ENCODE measurements around the gene TNIK.

The TNIK gene

DNA sequence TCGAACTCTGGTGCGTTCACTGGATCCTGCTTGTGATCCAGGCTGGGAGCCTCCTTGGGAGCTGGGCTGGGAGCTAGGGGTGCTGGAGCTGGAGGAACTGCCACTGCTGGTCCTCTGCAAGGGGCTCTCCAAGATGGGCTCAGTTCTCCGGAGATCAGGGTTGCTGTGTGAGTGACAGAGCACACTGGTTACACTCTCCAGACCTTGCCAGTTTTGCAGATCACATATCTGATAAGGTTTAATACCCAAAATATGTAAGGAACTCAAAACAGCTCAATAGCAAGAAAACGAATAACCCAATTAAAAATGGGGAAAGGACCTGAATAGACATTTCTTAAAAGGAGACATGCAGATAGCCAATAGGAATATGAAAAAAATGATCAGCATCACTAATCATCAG lies 349.5 kb downstream of the TNIK start:
- in situ Hi-C loops (cut with MboI; ENCODE audit: low sequenced_read_pairs, unreplicated experiment): no loop called here
- DNase-seq (ENCODE audit: low spot score): no peak
- TF ChIP-seq, protein P1, sequence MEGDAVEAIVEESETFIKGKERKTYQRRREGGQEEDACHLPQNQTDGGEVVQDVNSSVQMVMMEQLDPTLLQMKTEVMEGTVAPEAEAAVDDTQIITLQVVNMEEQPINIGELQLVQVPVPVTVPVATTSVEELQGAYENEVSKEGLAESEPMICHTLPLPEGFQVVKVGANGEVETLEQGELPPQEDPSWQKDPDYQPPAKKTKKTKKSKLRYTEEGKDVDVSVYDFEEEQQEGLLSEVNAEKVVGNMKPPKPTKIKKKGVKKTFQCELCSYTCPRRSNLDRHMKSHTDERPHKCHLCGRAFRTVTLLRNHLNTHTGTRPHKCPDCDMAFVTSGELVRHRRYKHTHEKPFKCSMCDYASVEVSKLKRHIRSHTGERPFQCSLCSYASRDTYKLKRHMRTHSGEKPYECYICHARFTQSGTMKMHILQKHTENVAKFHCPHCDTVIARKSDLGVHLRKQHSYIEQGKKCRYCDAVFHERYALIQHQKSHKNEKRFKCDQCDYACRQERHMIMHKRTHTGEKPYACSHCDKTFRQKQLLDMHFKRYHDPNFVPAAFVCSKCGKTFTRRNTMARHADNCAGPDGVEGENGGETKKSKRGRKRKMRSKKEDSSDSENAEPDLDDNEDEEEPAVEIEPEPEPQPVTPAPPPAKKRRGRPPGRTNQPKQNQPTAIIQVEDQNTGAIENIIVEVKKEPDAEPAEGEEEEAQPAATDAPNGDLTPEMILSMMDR (IDR thresholded peaks at IDR 0.05; ENCODE audit: borderline replicate concordance, control extremely low read depth, extremely low read depth, insufficient read depth, missing control alignments): no peak

DNA sequence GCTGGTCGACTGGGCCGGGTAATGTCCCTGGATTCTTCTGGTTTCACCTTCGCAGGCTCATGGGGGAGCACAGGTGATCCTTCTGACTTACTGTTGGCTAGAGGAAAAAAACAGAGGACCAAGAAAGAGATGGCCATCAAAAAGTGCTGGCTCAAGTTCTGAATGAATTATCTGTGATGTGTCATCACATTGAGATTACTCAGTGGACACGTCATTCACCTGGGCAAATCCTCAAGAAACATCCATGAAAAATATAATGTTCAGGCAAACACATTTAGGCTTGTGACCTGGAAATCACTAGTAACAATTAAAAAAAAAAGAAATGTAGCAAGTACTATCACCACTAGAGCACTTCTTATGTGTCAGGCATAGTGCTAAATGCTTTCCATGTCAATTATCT lies 352.1 kb downstream of the TNIK start:
- TF ChIP-seq, protein P1 (IDR thresholded peaks at IDR 0.05; ENCODE audit: borderline replicate concordance, control extremely low read depth, extremely low read depth, insufficient read depth, missing control alignments): no peak
- in situ Hi-C loops (cut with MboI; ENCODE audit: low sequenced_read_pairs, unreplicated experiment): no loop called here
- no peak for DNase-seq (ENCODE audit: low spot score)

DNA sequence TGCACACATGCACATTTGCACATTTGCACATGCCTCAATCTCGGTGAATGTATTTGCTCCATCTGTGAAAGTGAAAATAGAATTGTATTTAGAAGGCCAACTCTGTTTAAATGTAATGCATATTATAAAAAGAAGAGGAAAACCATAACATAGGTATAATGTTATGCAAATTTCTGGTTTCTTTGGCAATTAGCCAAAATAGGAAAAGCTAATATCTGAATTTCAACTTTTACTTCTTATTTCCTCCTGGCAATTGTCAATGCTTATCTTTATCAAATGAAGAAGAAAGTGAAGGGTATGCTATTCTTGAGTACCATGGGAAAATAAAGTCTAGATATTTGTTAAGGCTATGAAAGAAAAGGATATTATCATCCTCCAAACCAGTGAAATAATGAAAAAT lies 357.0 kb downstream of the TNIK start:
- TF ChIP-seq, protein P1 (IDR thresholded peaks at IDR 0.05; ENCODE audit: borderline replicate concordance, control extremely low read depth, extremely low read depth, insufficient read depth, missing control alignments): no peak
- DNase-seq (ENCODE audit: low spot score): no peak
- in situ Hi-C loops (cut with MboI; ENCODE audit: low sequenced_read_pairs, unreplicated experiment): no loop called here

DNA sequence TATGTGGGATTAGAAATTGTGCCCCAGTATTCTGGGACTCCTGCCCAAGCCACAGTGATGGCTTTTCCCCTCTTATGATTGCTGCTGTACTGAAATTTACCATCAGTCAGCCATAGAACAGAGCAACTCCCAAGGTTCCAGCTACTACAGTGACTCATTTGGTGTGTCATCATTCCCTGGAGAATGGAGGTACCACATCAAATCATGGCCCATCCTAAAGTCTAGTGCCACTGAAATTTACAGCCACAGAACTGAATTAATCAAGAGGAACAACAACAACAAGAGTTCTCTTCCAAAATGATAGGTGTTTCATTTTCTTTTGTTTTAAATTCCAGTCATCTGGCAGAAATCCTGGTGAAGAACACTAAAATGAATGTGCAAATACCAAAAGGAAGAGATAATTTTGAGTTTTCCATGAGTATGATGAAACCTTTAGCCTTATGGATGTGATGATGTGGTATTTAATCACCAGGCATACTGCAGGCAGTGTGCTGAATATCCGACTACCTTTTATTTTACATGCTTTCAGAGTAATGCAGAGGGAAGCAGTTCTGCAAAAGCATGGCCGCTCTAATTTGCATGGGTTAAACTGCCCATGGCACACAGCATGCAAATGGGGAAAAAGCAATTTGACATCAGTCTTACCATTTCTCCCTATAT lies 358.1 kb downstream of the TNIK start:
- DNase-seq (ENCODE audit: low spot score): no peak
- TF ChIP-seq, protein P1 (IDR thresholded peaks at IDR 0.05; ENCODE audit: borderline replicate concordance, control extremely low read depth, extremely low read depth, insufficient read depth, missing control alignments): no peak
- in situ Hi-C loops (cut with MboI; ENCODE audit: low sequenced_read_pairs, unreplicated experiment): no loop called here

DNA sequence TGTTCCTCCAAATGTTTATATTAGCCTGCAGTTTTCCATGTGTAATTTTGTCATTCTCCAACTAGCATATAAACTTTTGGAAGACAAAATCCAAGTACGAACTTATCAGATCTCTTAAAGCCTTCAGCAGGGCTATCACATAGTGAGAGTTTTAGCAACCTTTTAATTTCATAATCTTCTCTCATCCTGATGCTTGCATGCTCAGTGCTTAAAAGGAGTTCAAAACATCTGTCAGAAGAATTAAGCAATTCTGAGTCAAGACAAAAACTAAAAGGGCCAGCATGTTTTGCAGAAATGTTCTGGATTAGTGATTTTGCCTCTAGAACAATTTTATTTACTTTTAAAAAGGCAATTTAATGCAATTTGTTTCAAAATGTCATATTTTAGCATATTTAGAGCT lies 360.3 kb downstream of the TNIK start:
- no peak for DNase-seq (ENCODE audit: low spot score)
- TF ChIP-seq, protein P1 (IDR thresholded peaks at IDR 0.05; ENCODE audit: borderline replicate concordance, control extremely low read depth, extremely low read depth, insufficient read depth, missing control alignments): no peak
- in situ Hi-C loops (cut with MboI; ENCODE audit: low sequenced_read_pairs, unreplicated experiment): no loop called here

DNA sequence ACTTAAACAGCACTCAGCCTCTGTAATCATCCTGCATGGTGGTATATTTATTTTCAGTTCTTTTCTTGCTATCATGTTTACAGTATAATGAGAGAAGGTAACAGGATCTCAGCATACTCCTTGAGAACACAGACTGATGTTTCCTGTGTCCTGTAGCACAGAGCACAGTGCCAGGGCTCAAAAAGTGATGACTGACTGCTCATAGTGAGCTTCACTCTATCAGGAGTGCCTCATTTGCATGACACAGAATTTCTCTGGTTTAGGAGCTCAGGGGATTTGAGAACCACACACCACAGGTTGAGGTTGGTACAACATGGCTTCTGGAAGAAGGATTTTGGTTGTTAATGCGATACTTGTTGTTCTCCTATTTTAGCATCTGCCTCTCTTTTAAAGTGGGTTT lies 365.1 kb downstream of the TNIK start:
- TF ChIP-seq, protein P1 (IDR thresholded peaks at IDR 0.05; ENCODE audit: borderline replicate concordance, control extremely low read depth, extremely low read depth, insufficient read depth, missing control alignments): no peak
- in situ Hi-C loops (cut with MboI; ENCODE audit: low sequenced_read_pairs, unreplicated experiment): no loop called here
- DNase-seq (ENCODE audit: low spot score): no peak

Data from GM13976 (cell line).